ENCODE data around the gene CNPY4. TPM values are rescaled to one million over a fixed set of nuclear protein-coding genes. Genes with fewer than 3 reads are reported as not detected.

CNPY4 gene
- total and polyA plus RNA-seq, 10 of the 15 experiments (the other 5 are each of a cell fraction or from before 2014, with no cell fraction given), result 2.5 to 9.2 (median 6.8) TPM

DNA sequence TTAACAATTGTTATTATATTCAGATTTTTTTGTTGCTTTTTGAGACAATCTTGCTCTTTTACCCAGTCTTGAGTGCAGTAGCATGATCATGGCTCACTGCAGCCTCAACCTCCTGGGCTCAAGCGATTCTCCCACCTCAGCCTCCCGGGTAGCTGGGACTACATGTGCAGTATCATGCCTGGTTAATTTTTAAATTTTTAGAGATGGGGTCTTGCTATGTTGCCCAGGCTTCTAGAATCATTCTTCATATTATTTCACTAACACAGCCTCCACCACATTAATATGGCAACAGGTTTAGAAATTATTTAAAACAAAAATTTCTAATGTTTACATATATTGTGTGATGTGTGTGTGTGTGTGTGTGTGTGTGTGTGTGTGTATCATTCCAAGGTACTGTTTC, 27.8 kb downstream of the CNPY4 start:
- ChIA-PET CTCF (interaction anchor here (0.6 to 5.7 kb wide), 4 partner anchors 9 to 227 kb away, joined by 3 to 43 read pairs (median 6); no protein-coding TSS in a partner anchor), POLR2A (interaction anchor here (0.7 to 2.3 kb wide), 12 partner anchors 11 to 73 kb away, joined by 3 to 28 read pairs (median 5); partner anchors contain the start of genes AP4M1, COPS6, MCM7 and PVRIG), SMC1A (ENCODE audit: uncharacterized antibody, unreplicated experiment) (interaction anchor here (1.2 to 1.8 kb wide), 3 partner anchors 9 to 63 kb away, joined by 4 to 7 read pairs (median 4); no protein-coding TSS in a partner anchor), RAD21 (ENCODE audit: unreplicated experiment) (interaction anchor here (1.8 to 2.4 kb wide), 2 partner anchors 9 to 13 kb away, joined by 7 to 17 read pairs; no protein-coding TSS in a partner anchor)
- intact Hi-C loops (cut with micrococcal nuclease; ENCODE audit: unreplicated experiment) (loop anchor here (5.0 kb wide), 1 partner anchor 70 kb away; the partner anchor contains the start of gene PVRIG), in situ Hi-C loops (cut with MboI) (no loop called here)
- BruUV-seq (replicated peaks), result no TSS peak
- H2AFZ ChIP-seq (ENCODE audit: control insufficient read depth, low read depth, low read length), result no peak overlapping the region
- no peak for DNase-seq (ENCODE audit: low read depth, low spot score)
- peaks cover 5% of the 10 kb centered on the region; the same call in 1 of the 2 replicates for H3K4me1 ChIP-seq (ENCODE audit: control insufficient read depth, insufficient read depth, low read length)
- no peaks in the 10 kb centered on the region for H3K27me3 ChIP-seq (replicated peaks in 1 of 2; ENCODE audit: control insufficient read depth in 2 of 2, insufficient read depth in 2 of 2, low read length in 1 of 2)
- ATAC-seq, result no peak
- H4K20me1 ChIP-seq (ENCODE audit: control insufficient read depth, insufficient read depth), result no peaks in the 10 kb centered on the region
- no peak overlapping the region for H3K9ac ChIP-seq (ENCODE audit: control insufficient read depth, insufficient read depth, low read length)
- no peak overlapping the region for H3K4me3 ChIP-seq
- TF ChIP-seq CTCF (IDR thresholded peaks at IDR 0.05 in 2 of 3, conservative IDR thresholded peaks at IDR 0.05 in 1 of 3; ENCODE audit: control insufficient read depth in 2 of 3, extremely low read depth in 1 of 3, insufficient read depth in 1 of 3, low read depth in 3 of 3, low read length in 3 of 3), result no peak
- TF ChIP-seq RUNX3 (IDR thresholded peaks at IDR 0.05; ENCODE audit: low read length), result no peak
- no peak for TF ChIP-seq NR2C2 (IDR thresholded peaks at IDR 0.05; ENCODE audit: borderline replicate concordance, control insufficient read depth, insufficient read length, low read depth)
- TF ChIP-seq BHLHE40 (IDR thresholded peaks at IDR 0.05; ENCODE audit: borderline replicate concordance in 1 of 2, low read depth in 2 of 2, low read length in 1 of 2), result no peak
- no peak for TF ChIP-seq KAT2A (conservative IDR thresholded peaks at IDR 0.05; ENCODE audit: control insufficient read depth, low read depth, low read length)
- H3K36me3 ChIP-seq (ENCODE audit: control insufficient read depth in 2 of 2, insufficient read depth in 2 of 2, low read length in 1 of 2), result no peaks in the 10 kb centered on the region; a peak in 2 of 4 replicates
- no peak overlapping the region for H3K27ac ChIP-seq (ENCODE audit: control insufficient read depth, insufficient read depth)
- FAIRE-seq, result no peak
- H3K79me2 ChIP-seq (ENCODE audit: control insufficient read depth, insufficient read depth, low read length), result peaks cover 18% of the 10 kb centered on the region
- H3K9me3 ChIP-seq (replicated peaks; ENCODE audit: control insufficient read depth, insufficient read depth, low read length), result no peaks in the 10 kb centered on the region
- no peak overlapping the region for H3K4me2 ChIP-seq (ENCODE audit: control insufficient read depth, insufficient read depth)
- 97% methylated on average over 2 of the region's 2 CpGs for WGBS (ENCODE audit: insufficient coverage, insufficient replicate concordance, low lambda C conversion rate, missing lambda C conversion rate)

Measured in GM12878 (cell line).